Inflammatory macrophage treated with lipopolysaccharide for 1 hour (primary cell): Measurements from ENCODE around the gene SCG2.

Experiments
- DNase-seq, 2 donors: peaks; one replicate each; pipeline ENCODE4 v3.0.0-alpha.2; 2020 to 2022

The SCG2 gene

DNA sequence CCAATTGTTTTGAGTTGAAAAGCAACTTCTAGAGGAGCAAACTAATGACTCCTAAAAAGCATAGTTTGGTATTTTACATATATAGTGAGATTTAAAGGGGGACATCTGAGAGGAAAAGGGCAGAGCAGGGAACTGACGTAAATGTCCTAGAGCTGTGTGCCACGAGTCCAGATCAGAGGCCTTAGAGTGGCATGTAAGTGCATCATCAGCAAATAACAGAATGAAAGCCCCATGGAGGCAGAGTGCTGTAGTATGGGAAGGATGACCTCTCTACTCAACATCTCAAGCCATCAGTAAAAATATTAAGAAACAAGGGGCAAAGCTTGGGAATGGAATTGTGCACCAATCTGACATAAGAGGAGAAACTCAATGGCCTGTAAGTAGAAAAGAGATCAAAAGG is 31.4 kb downstream of the SCG2 start:
- no peak for DNase-seq

DNA sequence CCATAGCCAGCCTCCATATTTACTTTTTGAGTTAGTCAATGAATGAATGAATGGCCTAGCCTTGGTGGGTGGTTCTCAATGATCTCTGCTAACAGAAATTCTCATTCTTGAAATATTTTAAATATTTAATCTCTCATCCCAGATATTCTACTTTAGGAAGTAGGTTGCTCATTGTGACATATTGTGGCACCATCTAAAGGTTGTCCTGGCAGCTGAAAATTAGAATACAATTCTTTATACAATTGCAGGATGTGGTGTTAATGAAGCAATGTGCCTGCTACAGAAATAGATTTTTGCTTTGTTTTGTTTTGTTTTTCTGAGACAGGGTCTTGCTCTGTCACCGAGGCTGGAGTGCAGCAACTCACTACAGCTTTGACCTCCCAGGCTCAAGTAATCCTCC is 35.8 kb downstream of the SCG2 start:
- DNase-seq: no peak

DNA sequence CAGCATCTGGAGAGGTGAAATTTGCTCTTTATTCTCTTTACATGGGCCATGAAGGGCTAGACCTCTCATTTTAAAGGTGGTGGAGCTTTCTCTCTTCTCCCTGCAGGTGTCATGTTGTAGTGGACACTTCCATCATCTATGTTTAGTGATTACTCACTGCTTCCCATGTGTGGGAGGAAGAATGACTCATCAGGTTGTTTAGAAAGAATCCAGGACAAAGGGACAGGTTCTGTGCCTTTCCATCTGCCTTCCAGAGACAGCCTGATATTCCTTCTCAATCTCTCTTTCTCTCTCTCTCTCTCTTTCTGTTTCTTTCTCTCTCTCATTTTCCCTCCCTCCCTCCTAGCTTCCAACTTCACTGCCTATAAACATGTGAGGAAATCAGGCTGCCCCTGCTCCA is 38.7 kb downstream of the SCG2 start:
- peak; percentile 21 to 44 for DNase-seq

DNA sequence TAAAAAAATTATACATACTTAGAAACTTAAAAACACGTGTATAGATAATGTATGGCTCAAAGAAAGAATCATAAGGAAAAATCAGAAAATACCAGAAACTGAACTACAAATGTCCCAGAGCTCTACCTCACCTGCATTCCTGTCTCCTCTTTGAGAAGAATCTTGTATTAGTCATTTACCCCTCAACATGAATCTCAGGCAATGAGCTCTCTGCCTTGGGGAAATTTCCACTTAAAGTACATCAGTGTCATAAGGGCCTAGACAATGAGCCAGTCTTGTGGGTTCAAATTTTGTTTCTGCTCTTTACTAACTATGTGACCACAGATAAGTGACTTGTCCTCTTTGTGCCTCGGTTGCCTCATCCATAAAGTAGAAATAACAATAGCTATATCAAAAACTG is 40.1 kb downstream of the SCG2 start:
- DNase-seq: no peak

DNA sequence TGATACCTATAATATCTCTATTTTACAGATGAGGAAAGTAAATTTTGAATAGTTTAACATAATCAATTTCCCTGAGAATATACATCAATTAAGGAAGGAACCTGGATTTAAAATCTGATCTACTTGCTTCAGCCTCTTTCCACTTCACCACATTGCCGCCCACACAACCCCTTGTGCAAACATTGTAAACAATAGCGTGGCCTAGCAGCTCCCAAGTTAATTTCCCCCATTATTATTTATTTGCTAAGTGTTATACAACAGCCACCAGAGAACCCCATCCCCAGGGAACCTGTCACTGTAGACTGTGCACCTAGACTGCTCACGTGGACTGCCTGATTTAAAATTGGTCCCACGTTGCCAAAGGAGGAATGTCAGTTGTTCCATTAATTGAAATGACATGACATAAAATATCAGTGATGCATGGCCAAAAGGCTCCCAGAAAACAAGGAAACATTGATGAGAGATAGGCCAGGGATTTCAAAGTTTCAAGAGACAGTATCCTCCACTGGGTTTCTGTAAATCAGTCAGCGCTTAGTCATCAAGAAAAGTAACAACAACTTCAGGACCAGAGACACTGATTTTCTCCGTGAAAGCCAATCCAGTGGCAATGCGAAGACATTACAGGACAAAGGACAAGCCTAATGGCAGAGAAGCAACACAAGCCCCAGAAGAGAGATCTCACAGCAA is 41.3 kb downstream of the SCG2 start:
- DNase-seq: peak; percentile 6 to 12

DNA sequence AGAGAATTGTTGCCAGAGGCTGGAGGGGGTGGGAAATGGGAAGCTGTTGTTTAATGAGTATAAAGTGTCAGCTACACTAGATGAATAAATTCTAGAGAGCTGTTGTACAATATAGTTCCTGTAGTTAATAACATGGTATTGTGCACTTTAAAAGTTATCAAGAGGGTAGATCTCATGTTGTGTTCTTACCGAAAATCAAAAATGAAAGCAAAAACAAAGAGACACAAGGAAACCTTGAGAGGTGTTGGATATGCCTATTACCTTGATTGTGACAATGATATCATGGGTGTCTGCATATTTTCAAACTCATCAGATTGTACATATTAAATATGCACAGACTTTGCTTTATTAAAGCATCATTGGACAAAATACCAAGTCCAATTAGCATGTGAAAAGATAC is 43.2 kb downstream of the SCG2 start:
- DNase-seq: no peak

DNA sequence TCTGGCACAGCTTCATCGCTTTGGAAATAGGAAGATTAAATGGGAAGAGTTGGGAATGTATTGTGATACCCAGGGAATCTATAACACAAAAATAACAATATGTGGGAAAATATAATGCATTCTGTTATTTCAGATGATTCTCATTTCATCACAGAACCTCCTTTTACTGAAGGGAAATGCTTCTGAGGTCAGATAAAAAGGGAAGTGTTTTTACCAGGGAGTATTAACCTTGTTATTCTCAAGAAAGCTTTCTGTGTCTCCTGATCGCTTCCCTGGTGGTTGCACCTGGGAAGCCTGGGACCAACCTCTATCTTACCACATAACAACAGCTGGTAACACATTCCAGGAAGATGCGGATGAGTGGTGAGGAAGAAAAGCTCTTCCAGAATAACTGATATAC is 47.2 kb downstream of the SCG2 start:
- no peak for DNase-seq

DNA sequence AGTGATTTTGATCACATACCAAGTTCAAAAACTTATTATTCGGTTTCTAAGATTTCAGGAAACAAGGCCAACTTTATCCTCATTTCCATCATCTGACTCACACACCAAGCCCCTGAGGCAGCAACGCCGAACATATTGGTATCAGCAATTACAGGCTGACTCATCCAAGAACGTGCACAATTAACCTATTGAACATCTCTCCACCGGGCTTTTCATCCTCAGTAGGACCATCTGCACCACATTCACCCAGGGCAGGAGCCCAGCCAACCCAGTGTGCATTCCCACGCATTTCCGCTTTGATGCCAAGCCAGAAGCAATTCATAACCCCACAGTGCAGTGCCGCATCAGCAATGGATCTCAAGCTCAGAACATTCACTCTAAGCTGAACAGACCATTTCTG is 52.9 kb downstream of the SCG2 start:
- DNase-seq: no peak

DNA sequence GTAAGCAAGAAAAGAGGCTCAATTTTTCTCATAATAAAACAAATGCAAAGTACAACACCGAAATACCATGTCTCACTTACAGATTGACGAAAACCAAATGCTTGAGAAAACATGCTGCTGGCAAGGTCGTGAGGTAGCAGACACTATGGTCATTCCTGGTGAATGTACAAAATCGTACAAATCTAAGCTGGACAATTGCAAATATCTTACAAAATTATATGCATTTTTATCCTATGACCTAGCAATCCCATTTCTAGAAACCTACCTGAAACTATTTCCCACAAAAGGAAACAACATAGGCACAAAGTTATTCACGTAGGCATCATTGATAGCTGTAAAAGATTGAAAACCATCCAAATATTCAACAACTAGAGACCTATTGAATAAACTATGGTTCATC is 54.0 kb downstream of the SCG2 start:
- no peak for DNase-seq
